Adipocyte (in vitro differentiated cells): Measurements from ENCODE around the gene C2CD4B.
A peak's percentile ranks its signal among the peaks of the same experiment; 100 is the strongest.

Source experiments
- DNase-seq: peaks from one replicate; pipeline ENCODE4 v3.0.0-alpha.2; 2015; ENCODE audit warnings: low read depth
- H3K27me3 ChIP-seq: replicated peaks from 2 replicates; pipeline ENCODE4 v1.7.0; 2013; ENCODE audit warnings: mild to moderate bottlenecking, low read length, moderate library complexity; ENCODE audit not compliant: control insufficient read depth, insufficient read depth
- H3K36me3 ChIP-seq: 2 replicates; pipeline ENCODE4 v1.7.0; 2013; ENCODE audit warnings: low read length, mild to moderate bottlenecking, moderate library complexity; ENCODE audit not compliant: control insufficient read depth, insufficient read depth, severe bottlenecking
- H3K4me1 ChIP-seq: 2 replicates; pipeline ENCODE4 v1.7.0; 2013; ENCODE audit warnings: mild to moderate bottlenecking, low read length, moderate library complexity; ENCODE audit not compliant: control insufficient read depth, insufficient read depth
- H3K4me3 ChIP-seq: 2 replicates; pipeline ENCODE4 v1.7.0; 2013; ENCODE audit warnings: mild to moderate bottlenecking, low read length, moderate library complexity
- H3K9ac ChIP-seq: 2 replicates; pipeline ENCODE4 v1.7.0; 2013; ENCODE audit warnings: mild to moderate bottlenecking, low read length, moderate library complexity
- H3K9me3 ChIP-seq: 2 replicates; pipeline ENCODE4 v1.7.0; 2013; ENCODE audit warnings: mild to moderate bottlenecking, low read length, moderate library complexity; ENCODE audit not compliant: control insufficient read depth

C2CD4B gene

DNA sequence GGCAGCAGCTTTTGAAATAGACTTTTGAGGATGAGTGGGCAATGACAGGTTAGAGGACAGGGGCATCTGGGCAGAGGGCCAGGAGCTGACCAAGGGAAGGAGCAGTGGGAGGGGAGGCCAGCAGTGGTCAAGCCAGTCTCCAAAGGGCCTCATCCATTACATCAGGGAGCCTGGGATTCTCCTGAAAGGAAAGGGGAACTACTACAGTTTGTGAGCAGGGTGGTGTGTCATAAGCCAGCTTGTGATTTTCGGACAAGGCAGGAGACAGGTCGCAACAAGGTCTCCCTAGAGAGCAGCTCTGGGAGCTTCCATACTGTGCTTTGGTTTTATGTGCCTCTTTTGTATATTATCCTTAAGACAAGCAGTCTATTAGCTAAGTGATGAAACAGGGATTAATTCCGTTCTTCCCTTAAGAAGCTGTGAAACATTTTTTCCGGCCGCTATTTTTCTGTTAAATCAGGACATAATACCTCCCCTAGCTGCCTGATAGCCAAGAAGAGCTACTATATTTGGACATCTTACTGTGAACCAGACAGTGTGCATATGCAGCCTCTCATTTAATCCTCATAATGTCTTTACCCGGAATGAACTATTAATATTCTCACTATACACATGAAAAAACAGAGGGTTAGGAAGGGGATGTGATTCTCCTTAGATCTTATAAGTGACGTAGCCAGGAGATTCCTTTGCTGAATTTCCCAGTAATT lies 46.4 kb downstream of the C2CD4B start:
- Histone ChIP-seq H3K27me3 (no peaks in the 10 kb centered on the region), H3K4me3 (peak overlapping the region; percentile 69), H3K9me3 (no peaks in the 10 kb centered on the region), H3K9ac (peak overlapping the region; percentile 50), H3K4me1 (peaks cover 19% of the 10 kb centered on the region), H3K36me3 (no peaks in the 10 kb centered on the region)
- no peak for DNase-seq

DNA sequence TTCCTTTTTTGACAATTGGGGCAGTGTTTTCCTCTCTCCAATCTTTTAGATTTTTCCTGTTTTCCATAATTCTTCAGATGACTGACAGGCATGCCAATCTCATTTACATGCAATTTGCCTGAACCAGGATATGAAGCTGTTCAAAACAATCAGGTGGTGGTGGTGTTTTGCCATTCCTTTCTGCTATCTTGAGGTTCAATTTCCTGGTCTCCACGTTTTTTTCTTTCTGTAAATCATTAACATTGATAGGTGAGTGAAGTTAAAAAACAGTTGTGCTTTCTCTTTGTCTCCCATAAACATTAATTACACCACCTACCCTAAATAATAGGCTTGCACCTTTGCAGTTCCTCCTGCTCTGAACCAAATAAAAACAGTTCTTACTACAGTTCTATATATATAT lies 49.2 kb downstream of the C2CD4B start:
- H3K36me3 ChIP-seq: no peaks in the 10 kb centered on the region
- H3K27me3 ChIP-seq: no peaks in the 10 kb centered on the region
- DNase-seq: no peak
- no peaks in the 10 kb centered on the region for H3K9me3 ChIP-seq
- peaks cover 32% of the 10 kb centered on the region for H3K4me1 ChIP-seq
- H3K9ac ChIP-seq: no peak overlapping the region
- H3K4me3 ChIP-seq: no peak overlapping the region
